ENCODE results near the gene SPTBN2.

DNA sequence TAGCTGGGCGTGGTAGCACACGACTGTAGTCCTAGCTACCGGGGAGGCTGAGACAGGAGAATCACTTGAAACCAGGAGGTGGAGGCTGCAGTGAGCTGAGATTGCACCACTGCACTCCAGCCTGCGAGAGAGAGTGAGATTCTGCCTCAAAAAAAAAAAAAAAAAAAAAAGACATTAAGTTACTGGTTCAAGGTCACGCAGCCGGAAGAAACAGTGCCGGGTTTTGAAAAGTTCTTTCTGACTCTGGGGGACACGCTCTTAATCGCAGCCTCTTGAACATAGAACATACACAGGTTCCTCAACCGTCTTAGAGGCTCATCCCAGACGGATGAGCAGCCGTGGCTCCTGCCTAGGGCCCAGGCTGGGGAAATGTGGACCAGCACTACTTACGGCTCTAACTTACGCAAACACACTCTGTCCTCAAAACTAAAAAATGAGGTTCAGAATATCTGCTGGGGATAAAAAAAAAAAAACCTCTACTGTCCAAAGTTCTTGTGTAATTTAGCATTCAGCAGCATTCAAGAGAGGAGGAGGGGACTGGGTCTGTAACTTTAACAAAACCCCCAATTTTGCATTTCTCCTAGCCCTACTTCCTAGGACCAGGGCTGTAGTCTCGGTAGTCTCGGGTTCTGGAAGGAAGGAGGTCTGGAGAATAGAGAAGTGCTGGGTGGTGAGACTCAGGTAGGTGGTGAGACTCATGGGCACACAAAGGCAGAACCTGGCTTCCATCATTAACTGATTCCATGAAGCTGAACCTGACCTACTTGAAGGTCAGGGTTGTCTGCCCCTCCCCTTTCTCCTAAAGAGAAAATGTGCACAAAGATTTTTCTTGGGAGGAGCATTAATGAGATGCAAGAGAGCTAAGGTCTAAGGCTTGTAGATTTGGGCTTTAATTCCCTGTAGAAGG lies 6.0 kb downstream of the SPTBN2 start:
- TF ChIP-seq, protein P1, sequence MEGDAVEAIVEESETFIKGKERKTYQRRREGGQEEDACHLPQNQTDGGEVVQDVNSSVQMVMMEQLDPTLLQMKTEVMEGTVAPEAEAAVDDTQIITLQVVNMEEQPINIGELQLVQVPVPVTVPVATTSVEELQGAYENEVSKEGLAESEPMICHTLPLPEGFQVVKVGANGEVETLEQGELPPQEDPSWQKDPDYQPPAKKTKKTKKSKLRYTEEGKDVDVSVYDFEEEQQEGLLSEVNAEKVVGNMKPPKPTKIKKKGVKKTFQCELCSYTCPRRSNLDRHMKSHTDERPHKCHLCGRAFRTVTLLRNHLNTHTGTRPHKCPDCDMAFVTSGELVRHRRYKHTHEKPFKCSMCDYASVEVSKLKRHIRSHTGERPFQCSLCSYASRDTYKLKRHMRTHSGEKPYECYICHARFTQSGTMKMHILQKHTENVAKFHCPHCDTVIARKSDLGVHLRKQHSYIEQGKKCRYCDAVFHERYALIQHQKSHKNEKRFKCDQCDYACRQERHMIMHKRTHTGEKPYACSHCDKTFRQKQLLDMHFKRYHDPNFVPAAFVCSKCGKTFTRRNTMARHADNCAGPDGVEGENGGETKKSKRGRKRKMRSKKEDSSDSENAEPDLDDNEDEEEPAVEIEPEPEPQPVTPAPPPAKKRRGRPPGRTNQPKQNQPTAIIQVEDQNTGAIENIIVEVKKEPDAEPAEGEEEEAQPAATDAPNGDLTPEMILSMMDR (IDR thresholded peaks at IDR 0.05; ENCODE audit: borderline replicate concordance, extremely low read depth, low read length, poor library complexity, severe bottlenecking) = no peak
- no peak for TF ChIP-seq EZH2 (IDR thresholded peaks at IDR 0.05; ENCODE audit: borderline replicate concordance, low read depth, low read length, severe bottlenecking)
